ENCODE data around the gene FUT8.

GRCh38 chr14:65456247-65456646 is 43.7 kb downstream of the FUT8 start:
- TF ChIP-seq SUZ12 (IDR thresholded peaks at IDR 0.05; ENCODE audit: extremely low read depth, insufficient read depth, insufficient read length) (no peak), YY1 (IDR thresholded peaks at IDR 0.05; ENCODE audit: insufficient read depth, insufficient read length) (no peak)
